Measurements from ENCODE around the gene EEF1AKMT1. TPM values are rescaled to one million over a fixed set of nuclear protein-coding genes. Genes with fewer than 3 reads are reported as not detected.

EEF1AKMT1 gene
- total and polyA plus RNA-seq, 7 donors, result 5.8 to 17.8 (median 10.0) TPM

GRCh38 chr13:20715330-20715712 is 58.4 kb downstream of the EEF1AKMT1 start:
- TF ChIP-seq POLR2A (IDR thresholded peaks at IDR 0.05) (no peak), POLR2AphosphoS5 (IDR thresholded peaks at IDR 0.05) (no peak), CTCF (IDR thresholded peaks at IDR 0.05) (no peak), EP300 (IDR thresholded peaks at IDR 0.05) (no peak)
- Histone ChIP-seq H3K4me3 (no peak overlapping the region), H3K4me1 (peaks cover 0 to 18% (median 15%) of the 10 kb centered on the region in 4 donors), H3K27me3 (peaks cover 0 to 16% (median 8%) of the 10 kb centered on the region in 3 donors), H3K27ac (peak overlapping the region; percentile 66 to 75 (median 70)), H3K9me3 (no peaks in the 10 kb centered on the region), H3K36me3 (no peaks in the 10 kb centered on the region)
- DNase-seq, result no peak
- WGBS, 2 donors, result 86 to 90% methylated on average over 6 of the region's 6 CpGs
- intact Hi-C loops (cut with DNase I), result no loop called here

- intact Hi-C loops (cut with DNase I), result loop anchor here (5.0 kb wide), 2 partner anchors 58 to 153 kb away; partner anchors contain the start of gene EEF1AKMT1
- WGBS, 2 donors, result 72 to 77% methylated on average over 9 of the region's 9 CpGs
- DNase-seq, result peak; percentile 82
These were observed 59.0 kb downstream of the EEF1AKMT1 start for GRCh38 chr13:20714563-20715329.

GRCh38 chr13:20714161-20714560 is 59.6 kb downstream of the EEF1AKMT1 start:
- Histone ChIP-seq H3K4me1 (peaks cover 0 to 18% (median 15%) of the 10 kb centered on the region in 4 donors), H3K27ac (peak overlapping the region; percentile 66 to 75 (median 70)), H3K27me3 (peaks cover 0 to 7% (median 1%) of the 10 kb centered on the region in 3 donors), H3K4me3 (no peak overlapping the region), H3K36me3 (no peaks in the 10 kb centered on the region), H3K9me3 (no peaks in the 10 kb centered on the region)
- TF ChIP-seq POLR2A (IDR thresholded peaks at IDR 0.05), result no peak
- no peak for TF ChIP-seq CTCF (IDR thresholded peaks at IDR 0.05)
- TF ChIP-seq POLR2AphosphoS5 (IDR thresholded peaks at IDR 0.05), result no peak
- no peak for TF ChIP-seq EP300 (IDR thresholded peaks at IDR 0.05)
- intact Hi-C loops (cut with DNase I), result loop anchor here (5.0 kb wide), 2 partner anchors 58 to 153 kb away; partner anchors contain the start of gene EEF1AKMT1
- DNase-seq, result no peak
- 42 to 76% methylated on average over 8 of the region's 8 CpGs for WGBS, 2 donors

More at GRCh38 chr13:20714563-20715329, 59.0 kb downstream of the EEF1AKMT1 start:
- Histone ChIP-seq H3K27me3 (peaks cover 0 to 11% (median 4%) of the 10 kb centered on the region in 3 donors), H3K36me3 (no peaks in the 10 kb centered on the region), H3K9me3 (no peaks in the 10 kb centered on the region), H3K27ac (peak overlapping the region; percentile 66 to 75 (median 70)), H3K4me3 (no peak overlapping the region), H3K4me1 (peaks cover 0 to 18% (median 15%) of the 10 kb centered on the region in 4 donors)
- TF ChIP-seq POLR2AphosphoS5 (IDR thresholded peaks at IDR 0.05) (peak in 3 of 4 donors; percentile 28 to 39 (median 30)), CTCF (IDR thresholded peaks at IDR 0.05) (no peak)

- WGBS, 2 donors, result 61 to 66% methylated on average over 11 of the region's 11 CpGs
- no peak for TF ChIP-seq CTCF (IDR thresholded peaks at IDR 0.05)
- TF ChIP-seq POLR2AphosphoS5 (IDR thresholded peaks at IDR 0.05), result peak in 2 of 4 donors; percentile 11 to 34
- Histone ChIP-seq H3K4me1 (peaks cover 0 to 21% (median 15%) of the 10 kb centered on the region in 4 donors), H3K4me3 (no peak overlapping the region), H3K9me3 (no peaks in the 10 kb centered on the region), H3K36me3 (no peaks in the 10 kb centered on the region), H3K27ac (peak overlapping the region; percentile 66 to 75 (median 70)), H3K27me3 (peaks cover 0 to 3% (median 0%) of the 10 kb centered on the region in 3 donors)
- intact Hi-C loops (cut with DNase I), result loop anchor here (2.0 to 5.0 kb wide), 4 partner anchors 59 to 211 kb away; partner anchors contain the start of gene EEF1AKMT1
- DNase-seq, result no peak
These were observed 60.0 kb downstream of the EEF1AKMT1 start for GRCh38 chr13:20713751-20714150.

Measured in sigmoid colon (tissue), 7 donors.